HL-60 (cell line): ENCODE measurements around the gene PITPNC1.

Source experiments
- DNase-seq, 2 experiments: peaks; one replicate each; pipeline ENCODE4 v3.0.0-alpha.2; 2010 to 2020; ENCODE audit warnings: low read depth in 1 of 2, low spot score in 1 of 2
- H3K27ac ChIP-seq: fragments of 250-450 bp; sonication (Bioruptor Pico); replicated peaks from 2 replicates; pipeline ENCODE4 v1.5.1; 2020; ENCODE audit warnings: mild to moderate bottlenecking, moderate library complexity
- H3K27me3 ChIP-seq: fragments of 250-450 bp; sonication (Bioruptor Pico); 2 replicates; pipeline ENCODE4 v1.5.1; 2021; ENCODE audit warnings: mild to moderate bottlenecking, moderate library complexity; ENCODE audit not compliant: insufficient read depth, poor library complexity, severe bottlenecking
- H3K4me3 ChIP-seq: replicated peaks from 2 replicates; pipeline ENCODE4 v1.5.1; 2011; ENCODE audit warnings: mild to moderate bottlenecking, control low read depth, low read length; ENCODE audit not compliant: insufficient read depth
- CTCF ChIP-seq: IDR thresholded peaks from one replicate; pipeline ENCODE4 v1.5.1; 2011; ENCODE audit warnings: low read length, control low read depth, inconsistent platforms; ENCODE audit not compliant: insufficient read depth
- GABPA ChIP-seq: IDR thresholded peaks from 2 replicates; pipeline ENCODE4 v1.6.1; 2012; ENCODE audit warnings: low read depth
- POLR2AphosphoS5 ChIP-seq: IDR thresholded peaks from 2 replicates; pipeline ENCODE4 v1.6.1; 2012; ENCODE audit warnings: low read depth
- REST ChIP-seq: IDR thresholded peaks from 2 replicates; pipeline ENCODE4 v1.6.1; 2012; ENCODE audit warnings: low read depth; ENCODE audit not compliant: insufficient replicate concordance
- SPI1 ChIP-seq: IDR thresholded peaks from 2 replicates; pipeline ENCODE4 v1.6.1; 2012; ENCODE audit warnings: low read depth, mild to moderate bottlenecking, borderline replicate concordance

Gene PITPNC1

DNA sequence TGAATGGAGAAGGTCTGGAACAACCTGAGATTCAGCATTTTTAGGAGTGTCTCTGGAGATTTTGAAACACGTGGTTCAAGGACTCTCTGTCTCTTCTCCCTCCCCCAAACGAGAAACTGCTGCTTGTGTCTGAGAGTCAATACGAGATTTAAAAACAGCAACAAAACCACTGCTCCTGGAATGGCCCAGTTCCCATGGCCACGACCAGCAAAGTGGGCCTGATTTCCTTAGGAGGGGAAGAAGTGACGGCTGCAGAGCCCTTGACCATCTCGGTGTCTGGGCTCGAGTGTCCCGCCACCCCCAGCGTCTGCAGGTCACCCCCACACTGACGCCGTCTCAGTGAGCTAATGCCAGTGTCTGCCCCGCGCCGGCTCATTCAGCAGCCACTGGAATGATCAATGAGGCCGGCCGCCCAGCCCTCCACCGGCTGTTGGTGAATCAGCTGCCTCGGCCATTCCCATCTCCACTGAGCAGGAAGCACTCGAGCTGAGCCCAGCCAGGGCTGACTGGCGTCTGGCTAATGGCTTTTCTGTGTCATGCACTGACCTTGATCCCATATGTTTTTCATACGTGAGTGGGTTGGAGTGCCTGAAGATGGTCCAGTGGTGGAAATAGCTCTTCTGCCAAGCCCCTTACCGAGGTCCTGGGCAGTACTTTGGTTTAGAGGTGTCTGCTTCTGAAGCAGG lies 151.8 kb downstream of the PITPNC1 start:
- TF ChIP-seq POLR2AphosphoS5 (no peak), GABPA (no peak), SPI1 (no peak), REST (no peak), CTCF (no peak)
- DNase-seq: no peak
- Histone ChIP-seq H3K27ac (no peak overlapping the region), H3K4me3 (no peak overlapping the region), H3K27me3 (no peaks in the 10 kb centered on the region)

GRCh38 chr17:67531291-67531690 lies 154.2 kb downstream of the PITPNC1 start:
- no peak for DNase-seq
- Histone ChIP-seq H3K27ac (no peak overlapping the region), H3K27me3 (no peaks in the 10 kb centered on the region), H3K4me3 (no peak overlapping the region)
- TF ChIP-seq REST: no peak
- no peak for TF ChIP-seq POLR2AphosphoS5
- TF ChIP-seq GABPA: no peak
- no peak for TF ChIP-seq SPI1
- TF ChIP-seq CTCF: no peak

DNA sequence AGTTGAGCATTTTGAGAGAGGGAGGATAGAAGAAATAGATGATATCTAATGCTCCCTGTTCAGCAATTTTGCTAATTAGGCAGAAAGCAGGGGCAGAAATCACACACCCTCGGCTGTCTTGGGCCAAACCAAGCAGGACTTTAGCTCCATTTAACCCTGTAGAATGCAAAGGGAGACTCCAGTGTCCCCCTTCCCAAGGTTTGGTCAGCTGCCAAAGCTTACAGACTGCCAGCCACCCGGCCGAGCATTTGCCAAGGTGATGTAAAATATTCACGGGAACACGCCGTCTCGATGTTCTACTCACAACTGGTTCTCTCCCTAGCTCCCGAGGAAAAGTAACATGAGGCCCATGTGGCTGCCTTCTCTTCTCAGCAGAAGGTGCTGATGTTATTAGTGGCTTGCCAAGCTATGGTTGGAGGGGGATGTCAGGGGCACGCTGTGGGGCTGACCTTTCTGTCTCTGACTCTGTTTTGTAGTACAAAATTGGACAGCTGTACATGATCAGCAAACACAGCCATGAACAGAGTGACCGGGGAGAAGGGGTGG lies 155.3 kb downstream of the PITPNC1 start:
- Histone ChIP-seq H3K27me3 (no peaks in the 10 kb centered on the region), H3K27ac (no peak overlapping the region), H3K4me3 (no peak overlapping the region)
- TF ChIP-seq SPI1 (no peak), REST (no peak), CTCF (no peak), POLR2AphosphoS5 (no peak), GABPA (no peak)
- no peak for DNase-seq
